NOMO-1 (cell line): ENCODE data around the gene CCDC126.
A peak's percentile ranks its signal among the peaks of the same experiment; 100 is the strongest.
"Not testable (repeated sequence)": the region's sequence is repeated elsewhere in the genome, so short reads cannot be mapped to it uniquely, and the experiment has no call there.

Experiments used
- DNase-seq, 2 experiments: peaks; one replicate each; lab custom pipeline; 2025; ENCODE audit not compliant: unreplicated experiment in 2 of 2; lab: John Stamatoyannopoulos, UW

Gene CCDC126

GRCh38 chr7:23622506-23622925 lies 25.3 kb downstream of the CCDC126 start:
- DNase-seq: no peak

DNA sequence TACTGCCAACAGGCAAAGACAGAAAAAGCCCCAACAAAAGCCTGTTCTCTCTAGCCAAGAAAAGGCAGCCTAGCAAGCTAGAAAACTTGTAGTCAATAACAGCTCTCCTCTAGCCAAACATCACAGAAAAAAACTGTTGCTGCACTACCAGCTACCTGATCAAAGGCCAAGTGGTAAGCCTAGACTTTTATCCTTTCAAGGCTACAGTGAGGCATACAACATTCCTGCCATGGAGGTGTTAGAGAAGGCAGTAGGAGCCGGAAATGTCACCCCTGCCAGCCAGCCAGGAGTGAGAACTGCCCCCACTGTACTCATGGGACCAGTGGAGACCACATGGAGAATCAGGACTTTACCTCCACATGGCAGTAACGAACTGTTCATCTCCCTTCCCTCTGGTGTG lies 31.2 kb downstream of the CCDC126 start:
- no peak for DNase-seq

DNA sequence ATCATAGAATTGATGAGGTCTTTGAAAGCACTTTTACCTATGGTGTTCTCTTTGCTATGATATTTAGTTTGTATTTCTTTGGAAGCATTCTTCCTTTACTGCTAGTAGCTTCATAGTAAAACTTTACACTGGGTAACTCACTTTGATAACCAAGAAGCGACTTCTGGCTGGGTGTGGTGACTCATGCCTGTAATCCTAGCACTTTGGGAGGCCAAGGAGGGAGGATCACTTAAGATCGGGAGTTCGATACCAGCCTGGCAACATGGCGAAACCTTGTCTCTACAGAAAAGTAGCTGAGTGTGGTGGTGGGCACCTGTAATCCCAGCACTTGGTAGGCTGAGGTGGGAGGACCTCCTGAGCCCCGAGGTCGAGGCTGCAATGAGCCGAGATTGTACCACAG lies 36.2 kb downstream of the CCDC126 start:
- DNase-seq: no peak

DNA sequence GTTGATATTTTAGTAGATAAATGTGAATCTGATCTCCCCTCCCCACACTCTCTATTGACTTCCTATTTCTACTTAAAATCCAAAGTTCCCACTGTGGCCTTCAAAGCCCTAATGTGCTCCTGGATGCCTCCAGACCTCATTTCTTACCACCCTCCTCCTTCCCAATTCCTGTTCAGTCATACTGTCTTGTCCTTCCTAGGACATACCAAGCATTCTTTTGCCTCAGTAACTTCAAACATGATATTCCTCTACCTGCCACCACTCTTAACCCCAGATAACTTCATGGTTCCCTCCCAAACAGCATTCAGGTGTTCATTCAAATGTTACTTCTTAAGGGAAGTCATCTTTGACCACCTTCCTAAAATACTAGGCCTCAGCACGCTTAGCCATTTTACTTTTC lies 48.6 kb downstream of the CCDC126 start:
- DNase-seq: no peak

GRCh38 chr7:23653942-23654341 lies 56.8 kb downstream of the CCDC126 start:
- DNase-seq: no peak

DNA sequence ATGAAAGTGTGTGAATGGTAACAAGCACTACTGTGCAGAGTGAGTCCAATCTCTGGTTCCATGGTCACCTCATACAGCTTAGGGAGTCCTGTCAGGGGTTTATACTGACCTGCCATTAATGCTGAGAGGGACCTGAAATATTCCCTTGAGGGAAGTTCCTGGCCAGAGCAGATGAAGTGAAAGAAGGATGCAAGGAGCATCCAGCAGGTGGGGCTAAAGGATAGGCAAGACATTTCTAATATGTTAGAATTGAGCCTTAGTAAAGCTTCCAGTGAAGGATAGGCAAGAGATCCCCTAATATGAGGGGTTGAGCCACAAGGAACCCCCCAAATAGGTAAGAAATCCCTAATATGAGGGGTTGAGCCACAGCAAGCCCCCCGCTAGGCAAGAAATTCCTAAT lies 57.3 kb downstream of the CCDC126 start:
- DNase-seq: no peak

DNA sequence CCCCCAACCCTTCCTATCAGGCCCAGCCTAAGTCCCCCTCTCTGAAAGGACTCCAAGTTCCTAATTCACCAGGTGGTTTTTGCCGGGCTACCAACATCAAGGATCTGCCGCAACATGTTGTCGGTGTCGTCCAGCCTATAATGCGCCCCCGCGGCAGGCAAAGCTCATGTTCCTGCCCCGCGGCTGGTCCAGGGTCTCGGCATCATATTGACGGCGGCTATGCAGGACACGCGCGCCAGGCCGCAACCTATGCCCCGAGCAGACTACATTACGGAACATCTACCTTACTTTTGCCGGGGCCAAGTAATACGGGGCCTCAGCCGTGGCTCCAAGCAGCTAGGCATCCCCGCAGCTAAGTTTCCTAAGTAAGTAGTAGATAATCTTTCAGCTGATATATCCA lies 58.3 kb downstream of the CCDC126 start:
- DNase-seq: no peak

DNA sequence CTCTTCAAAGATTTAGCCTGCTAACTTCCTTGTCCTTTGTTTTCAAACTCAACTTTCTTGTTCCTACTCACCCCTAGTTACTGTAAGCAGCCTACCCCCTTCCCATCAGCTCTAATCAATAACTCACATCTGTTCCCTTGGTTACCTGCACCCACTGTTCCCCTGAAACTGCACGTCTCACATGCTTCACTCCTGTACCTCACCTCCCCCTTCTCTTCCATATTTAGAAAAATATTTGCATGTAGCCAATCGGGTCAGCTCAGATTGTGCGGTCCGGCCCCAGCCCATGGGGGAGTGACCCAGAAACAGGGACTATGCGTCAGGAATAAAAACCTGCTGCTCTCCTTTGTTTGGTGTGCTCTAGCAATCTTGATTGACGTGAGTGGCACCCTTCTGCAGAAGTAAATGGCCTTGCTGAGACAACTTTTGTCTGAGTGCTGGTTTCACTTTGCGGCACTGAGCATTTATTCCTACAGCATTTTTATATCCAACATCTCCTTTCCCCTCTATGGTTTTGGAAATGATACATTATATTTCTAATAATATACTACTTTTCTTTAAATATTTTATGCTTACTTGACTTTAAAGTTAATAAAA lies 61.7 kb downstream of the CCDC126 start:
- no peak for DNase-seq

DNA sequence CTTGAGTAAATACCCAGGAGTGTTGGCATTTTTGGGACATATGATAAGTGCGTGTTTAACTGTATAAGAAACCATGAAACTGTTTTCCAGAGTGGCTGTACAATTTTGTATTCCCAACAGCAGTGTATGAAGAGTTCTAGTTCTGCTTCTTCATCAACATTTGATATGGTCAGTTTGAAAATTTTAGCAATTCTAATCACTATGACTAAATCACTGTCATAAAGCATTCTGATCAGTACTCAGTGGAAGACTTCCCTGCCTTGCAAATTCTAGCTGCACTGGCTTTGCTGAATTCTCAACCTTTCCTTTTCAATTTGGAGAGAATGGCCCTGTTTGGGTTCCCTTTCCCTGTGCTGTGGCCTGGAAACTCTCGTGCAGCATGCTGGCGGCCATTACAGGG lies 64.2 kb downstream of the CCDC126 start:
- no peak for DNase-seq

DNA sequence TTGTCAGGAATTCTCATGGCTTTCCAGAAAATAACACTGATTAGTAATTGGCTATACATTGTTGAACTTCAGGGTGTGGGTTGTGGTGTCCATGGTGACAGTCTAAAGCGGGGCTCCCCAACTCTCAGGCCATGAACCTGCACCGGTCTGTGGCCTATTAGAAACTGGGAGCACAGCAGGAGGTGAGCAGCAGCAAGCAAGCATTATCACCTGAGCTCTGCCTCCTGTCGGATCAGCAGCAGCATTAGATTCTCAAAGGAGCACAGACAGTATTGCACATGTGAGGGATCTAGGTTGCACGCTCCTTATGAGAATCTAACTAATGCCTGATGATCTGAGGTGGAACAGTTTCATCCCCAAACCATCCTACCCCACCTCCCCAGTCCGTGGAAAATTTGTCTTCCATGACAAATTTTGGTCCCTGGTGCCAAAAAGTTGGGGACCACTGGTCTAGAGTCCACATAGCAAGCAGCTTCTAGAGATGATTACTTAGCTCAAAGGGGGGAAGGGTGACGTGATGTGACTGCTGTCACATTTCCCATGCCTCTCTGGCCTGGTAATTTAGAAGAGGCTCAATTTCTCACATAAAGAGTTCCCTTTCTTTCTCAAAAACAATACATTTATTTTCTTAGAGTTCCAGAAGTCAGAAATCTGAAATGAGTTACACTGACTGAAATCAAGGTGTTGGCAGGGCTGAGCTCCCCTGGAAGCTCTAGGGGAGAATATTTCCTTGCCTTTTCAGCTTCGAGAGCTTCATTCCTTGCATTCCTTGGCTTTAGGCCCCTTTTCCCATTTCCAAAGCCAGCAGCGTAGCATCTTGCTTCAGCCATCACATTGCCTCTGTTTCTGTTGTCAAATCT lies 65.2 kb downstream of the CCDC126 start:
- DNase-seq: no peak

DNA sequence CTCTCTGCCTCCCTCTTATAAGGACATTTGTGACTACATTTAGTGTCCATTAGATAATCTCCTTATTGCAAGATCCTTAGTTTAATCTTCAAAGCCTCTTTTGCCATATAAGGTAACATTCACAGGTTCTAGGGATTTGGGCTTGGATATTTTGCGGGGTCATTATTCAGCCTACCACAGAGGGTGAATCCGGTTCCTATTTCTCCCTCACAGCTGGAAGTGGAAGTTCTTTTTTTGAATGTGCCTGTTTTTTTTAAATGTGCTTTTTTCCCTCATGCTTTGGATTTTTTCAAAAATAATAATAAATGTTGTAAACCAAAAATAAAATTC lies 65.8 kb downstream of the CCDC126 start:
- DNase-seq: no peak

DNA sequence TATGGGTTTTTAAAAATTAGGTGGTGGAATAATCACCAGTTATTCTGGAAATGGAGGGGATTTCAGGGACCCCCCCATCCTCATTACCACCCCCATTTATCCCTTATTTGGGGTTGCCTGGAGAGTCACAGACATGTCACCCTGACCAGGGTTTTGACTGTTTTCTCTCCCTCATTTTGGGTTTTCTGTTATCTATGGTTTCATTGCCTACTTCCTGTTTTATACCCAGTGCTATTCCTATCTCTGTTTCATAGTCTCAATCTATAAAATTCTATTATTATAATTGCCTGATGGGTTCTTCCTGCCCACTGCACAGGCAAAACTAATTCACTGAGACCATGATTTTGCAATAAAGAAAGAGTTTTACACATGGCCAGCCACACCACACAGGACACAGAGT lies 66.9 kb downstream of the CCDC126 start:
- DNase-seq: no peak

DNA sequence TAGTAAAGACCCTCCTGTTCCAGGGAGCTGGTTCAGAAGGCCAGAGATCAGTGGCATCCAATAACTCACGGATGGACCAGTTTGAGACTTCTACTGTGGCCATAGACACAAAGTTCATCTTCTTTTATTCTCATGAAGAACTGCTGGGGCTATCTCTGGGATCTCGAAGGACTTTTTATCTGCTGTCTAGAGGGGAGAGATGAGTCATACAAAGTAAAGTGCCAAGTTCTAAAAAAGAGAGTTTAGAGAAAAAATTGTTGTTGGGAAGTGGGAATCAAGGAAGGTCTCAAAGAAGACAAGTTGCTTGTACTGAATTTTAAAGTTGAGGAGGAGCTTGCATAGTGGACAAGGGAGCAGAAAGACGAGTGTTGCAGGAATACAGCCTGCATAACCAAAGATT lies 74.9 kb downstream of the CCDC126 start:
- no peak for DNase-seq

- DNase-seq: peak; percentile 56 to 65
Measured at GRCh38 chr7:23679898-23680413, 82.8 kb downstream of the CCDC126 start, which contains the start of gene FAM221A. Gene FAM221A (plus strand): TSS chr7:23680199. CDS start chr7:23680219, 20 bp downstream.

DNA sequence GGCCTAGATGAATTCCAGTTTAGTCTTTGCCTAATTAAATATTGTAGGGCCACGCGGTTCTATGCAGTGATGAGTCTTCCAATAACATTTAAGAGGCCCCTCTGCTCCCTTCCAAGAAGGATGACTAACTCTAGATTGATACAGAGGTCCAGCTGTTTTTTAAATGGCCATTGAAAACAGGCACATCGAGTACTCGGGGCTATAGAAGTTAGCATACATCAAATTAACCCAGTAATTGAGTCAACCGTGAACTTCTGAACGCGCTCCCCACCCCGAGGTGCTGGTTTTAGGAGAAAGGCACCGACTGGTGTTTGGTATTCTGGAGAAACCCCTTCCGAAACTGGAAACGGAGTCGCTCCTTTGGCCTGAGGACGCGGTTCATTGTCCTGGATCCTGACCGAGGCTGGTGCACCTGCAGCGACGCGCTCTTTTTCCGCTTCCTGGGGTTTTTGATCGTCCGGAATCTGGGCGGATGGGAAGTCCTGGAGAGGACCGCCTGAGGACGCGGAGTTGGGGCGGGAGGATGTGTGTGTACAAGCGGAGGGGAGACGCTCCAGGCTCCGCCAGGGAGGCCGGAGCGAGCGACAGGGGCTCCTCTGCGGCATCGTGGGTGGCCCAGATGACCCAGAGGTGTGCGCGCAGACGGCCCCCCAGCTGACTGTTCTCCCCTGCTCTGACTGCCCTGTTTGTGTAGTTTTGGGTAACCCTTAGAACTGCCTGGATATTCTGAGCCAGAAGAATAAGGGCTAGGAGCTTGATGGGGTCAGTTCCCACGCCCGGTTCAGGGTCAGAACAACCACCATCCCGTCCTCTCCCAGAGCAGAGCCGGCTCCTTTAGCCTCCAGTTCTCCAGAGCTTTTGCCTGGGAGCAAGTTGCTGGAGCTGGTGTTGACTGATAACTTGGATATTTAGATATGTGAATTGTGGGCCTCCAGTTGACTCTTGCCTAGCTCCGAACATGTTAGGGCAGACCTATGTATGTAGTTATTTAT lies 83.5 kb downstream of the CCDC126 start:
- DNase-seq: peak in 1 of 2 experiments; percentile 2

DNA sequence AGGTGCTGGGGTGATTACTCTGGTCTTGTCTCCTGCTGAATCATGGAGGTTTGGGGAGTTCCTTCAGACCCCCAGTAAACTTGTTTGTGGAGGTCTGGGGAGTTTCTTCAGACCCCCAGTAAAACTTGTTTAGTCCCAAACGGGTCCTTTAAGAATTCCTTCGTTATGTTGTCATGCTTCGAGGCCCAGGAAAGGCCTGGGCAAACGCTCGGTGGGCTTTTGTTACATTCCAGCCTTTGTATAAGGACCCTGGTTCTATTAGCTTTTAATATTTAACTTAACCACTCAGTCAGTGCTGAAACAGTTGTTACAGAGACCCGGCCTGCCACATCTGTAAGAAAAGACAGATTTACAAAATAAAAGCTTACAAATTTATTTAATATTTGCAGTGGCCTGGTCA lies 86.9 kb downstream of the CCDC126 start:
- not testable (repeated sequence) for DNase-seq

GRCh38 chr7:23685731-23686130 lies 88.5 kb downstream of the CCDC126 start:
- peak in 1 of 2 experiments; percentile 4 for DNase-seq

DNA sequence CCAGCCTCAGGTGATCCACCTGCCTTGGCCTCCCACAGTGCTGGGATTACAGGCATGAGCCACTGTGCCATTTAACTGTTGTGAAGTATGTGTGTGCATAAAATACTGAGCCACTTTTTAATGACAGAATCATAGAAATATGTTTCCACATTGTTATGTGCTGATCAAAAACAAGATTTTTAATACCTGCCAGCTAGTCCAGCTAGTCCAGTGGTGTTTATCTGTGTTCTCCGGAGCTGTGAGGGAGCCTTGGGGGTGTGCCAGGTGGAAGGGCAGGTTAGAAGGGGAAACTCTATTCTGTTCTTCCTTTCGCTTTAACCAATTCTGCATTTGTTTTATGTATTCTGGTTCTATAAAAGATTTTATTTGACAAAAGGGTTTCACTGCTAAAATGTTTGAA lies 89.8 kb downstream of the CCDC126 start:
- no peak for DNase-seq

- no peak for DNase-seq
Measured at GRCh38 chr7:23689165-23689564, 92.0 kb downstream of the CCDC126 start.

DNA sequence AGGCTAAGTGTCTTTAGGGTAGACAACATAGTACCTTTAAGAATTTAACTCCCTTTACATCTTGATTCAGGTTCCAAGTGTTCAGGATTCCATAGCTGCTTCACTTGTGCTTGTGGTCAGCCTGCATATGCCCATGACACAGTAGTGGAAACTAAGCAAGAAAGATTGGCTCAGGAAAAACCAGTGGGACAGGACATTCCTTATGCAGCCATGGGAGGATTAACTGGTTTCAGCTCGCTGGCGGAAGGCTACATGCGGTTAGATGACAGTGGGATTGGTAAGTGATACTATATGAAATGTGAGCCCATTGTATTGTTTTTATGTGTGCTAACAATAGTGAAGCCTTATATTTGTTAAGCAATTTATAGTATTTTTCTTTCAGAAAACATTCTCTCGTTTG lies 94.1 kb downstream of the CCDC126 start:
- DNase-seq: no peak

DNA sequence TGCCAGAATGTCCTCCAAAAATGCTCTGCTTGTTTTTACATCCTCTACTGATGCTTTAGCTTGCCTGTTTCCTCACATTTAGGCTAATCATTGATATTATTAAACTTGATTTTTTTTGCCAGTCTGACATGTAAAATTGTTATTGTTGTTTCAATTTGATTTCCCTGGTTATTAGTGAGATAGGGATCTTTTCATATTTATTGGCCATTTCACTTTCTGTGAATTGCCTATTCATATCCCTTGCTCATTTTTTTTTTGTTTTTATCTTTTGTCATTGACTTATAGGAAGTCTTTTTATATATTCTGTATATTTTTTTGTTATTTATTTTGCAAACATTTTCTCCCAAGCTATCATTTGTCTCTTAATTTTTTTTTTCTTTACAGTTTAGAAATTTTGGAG lies 96.0 kb downstream of the CCDC126 start:
- no peak for DNase-seq
